Fibroblast of pulmonary artery (primary cell): ENCODE measurements around the gene STK4.

Experiments
- DNase-seq: peaks from one replicate; pipeline ENCODE4 v3.0.0-alpha.2; 2010; ENCODE audit warnings: low read depth
- H3K4me3 ChIP-seq: replicated peaks from 2 replicates; pipeline ENCODE4 v1.5.1; 2011; ENCODE audit warnings: low read depth, mild to moderate bottlenecking, control low read depth, low read length, moderate library complexity
- TF ChIP-seq, protein P1 (sequence below): IDR thresholded peaks from 2 replicates; pipeline ENCODE4 v1.5.1; 2011; ENCODE audit warnings: mild to moderate bottlenecking, control low read depth, low read length, inconsistent platforms; ENCODE audit errors: missing control alignments

The STK4 gene

DNA sequence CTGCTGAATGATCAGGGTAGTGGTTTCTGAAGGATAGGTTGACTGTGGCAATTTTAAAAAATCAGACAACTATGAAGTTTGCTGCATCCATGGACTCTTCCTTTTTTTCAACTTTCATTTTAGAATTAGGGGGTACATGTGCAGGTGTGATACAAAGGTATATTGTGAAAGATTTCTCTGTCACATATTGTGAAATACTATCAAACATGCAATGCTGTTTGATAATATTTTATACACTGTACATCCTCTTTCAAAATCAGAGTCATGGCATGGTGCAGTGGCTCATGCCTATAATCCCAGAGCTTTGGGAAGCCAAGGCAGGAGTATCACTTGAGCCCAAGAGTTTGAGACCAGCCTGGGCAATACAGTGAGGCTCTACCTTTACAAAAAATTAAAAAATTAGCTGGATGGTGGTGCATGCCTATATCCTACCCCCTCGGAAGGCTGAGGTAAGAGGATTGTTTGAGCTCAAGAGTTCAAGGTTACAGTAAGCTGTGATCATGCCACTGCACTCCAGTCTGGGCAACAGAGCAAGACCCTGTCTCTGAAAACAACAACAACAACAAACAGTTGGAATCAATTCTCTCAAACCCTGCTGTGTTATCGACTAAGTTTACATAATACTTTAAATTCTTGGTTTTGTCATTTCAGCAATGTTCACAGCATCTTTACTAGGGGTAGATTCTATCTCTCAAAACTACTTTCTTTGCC, 153.4 kb downstream of the STK4 start:
- H3K4me3 ChIP-seq: no peak overlapping the region
- TF ChIP-seq, protein P1, sequence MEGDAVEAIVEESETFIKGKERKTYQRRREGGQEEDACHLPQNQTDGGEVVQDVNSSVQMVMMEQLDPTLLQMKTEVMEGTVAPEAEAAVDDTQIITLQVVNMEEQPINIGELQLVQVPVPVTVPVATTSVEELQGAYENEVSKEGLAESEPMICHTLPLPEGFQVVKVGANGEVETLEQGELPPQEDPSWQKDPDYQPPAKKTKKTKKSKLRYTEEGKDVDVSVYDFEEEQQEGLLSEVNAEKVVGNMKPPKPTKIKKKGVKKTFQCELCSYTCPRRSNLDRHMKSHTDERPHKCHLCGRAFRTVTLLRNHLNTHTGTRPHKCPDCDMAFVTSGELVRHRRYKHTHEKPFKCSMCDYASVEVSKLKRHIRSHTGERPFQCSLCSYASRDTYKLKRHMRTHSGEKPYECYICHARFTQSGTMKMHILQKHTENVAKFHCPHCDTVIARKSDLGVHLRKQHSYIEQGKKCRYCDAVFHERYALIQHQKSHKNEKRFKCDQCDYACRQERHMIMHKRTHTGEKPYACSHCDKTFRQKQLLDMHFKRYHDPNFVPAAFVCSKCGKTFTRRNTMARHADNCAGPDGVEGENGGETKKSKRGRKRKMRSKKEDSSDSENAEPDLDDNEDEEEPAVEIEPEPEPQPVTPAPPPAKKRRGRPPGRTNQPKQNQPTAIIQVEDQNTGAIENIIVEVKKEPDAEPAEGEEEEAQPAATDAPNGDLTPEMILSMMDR: no peak
- no peak for DNase-seq

DNA sequence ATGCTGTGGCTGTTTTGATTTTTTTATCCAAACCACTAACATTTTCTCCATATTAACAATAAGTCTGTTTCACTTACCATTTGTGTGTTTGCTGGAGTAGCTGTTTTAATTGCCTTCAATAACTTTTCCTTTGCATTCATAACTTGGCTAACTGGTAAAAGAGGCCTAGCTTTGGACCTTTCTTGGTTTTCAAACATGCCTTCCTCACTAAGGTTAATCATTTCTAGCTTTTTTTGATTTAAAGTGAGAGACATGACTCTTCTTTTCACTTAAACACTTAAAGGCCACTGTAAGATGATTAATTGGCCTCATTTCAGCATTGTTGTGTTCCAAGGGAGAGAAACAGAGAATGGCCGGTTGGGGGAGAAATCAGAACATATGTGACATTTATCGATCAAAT, 155.1 kb downstream of the STK4 start:
- no peak overlapping the region for H3K4me3 ChIP-seq
- DNase-seq: no peak
- TF ChIP-seq, protein P1: no peak

DNA sequence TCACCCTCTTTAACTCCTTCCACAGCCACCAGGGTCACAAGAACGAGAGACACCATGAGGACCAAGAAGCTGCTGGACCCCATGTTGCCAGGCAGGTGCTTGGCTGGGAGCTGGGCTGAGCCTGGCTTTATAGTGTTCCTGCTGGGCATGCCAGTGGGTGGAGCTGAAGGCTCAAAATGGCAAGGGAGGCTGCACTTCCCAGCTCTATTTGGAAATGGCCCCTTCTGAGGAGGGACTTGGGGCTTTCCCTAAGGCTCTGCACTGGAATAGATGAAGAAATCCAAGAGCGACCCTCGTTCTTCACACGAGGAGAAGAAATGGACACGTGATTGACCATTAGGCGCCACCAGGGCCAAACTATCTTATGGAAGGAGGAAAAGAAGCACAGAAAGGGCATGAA, 158.1 kb downstream of the STK4 start, which contains the start of gene WFDC12:
WFDC12 (minus strand) TSS at position 101 of the 400 bp plus-strand sequence; CDS start at position 83, 18 bp downstream.
- TF ChIP-seq, protein P1: no peak
- no peak for DNase-seq
- no peak within 1 kb of the TSS for H3K4me3 ChIP-seq

DNA sequence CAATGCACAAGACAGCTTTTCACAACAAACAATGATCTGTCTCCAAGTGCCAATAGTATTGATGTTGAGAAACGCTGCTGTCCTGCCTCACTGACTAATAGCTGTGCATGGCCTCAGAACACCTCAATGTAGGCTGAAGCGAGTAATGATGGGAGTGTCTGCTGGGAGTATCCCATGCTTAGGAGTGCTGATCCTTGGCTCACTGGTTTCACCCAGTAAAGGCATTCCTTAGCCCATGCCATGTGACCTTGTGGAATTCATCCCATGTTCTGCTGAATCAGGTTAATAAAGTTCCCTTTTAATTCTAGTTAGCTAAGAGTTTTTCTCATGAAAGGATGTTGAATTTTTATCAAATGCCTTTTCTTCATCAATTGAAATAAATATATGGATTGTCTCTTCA, 161.8 kb downstream of the STK4 start:
- TF ChIP-seq, protein P1: no peak
- no peak for DNase-seq

More for the DNA sequence above, 161.8 kb downstream of the STK4 start:
- no peak overlapping the region for H3K4me3 ChIP-seq
